Measurements from ENCODE around the gene KCND1. TPM values are rescaled to one million over a fixed set of nuclear protein-coding genes. Genes with fewer than 3 reads are reported as not detected.

Gene KCND1
- polyA plus RNA-seq, 3 donors: 4.9 TPM; not detected in 2

DNA sequence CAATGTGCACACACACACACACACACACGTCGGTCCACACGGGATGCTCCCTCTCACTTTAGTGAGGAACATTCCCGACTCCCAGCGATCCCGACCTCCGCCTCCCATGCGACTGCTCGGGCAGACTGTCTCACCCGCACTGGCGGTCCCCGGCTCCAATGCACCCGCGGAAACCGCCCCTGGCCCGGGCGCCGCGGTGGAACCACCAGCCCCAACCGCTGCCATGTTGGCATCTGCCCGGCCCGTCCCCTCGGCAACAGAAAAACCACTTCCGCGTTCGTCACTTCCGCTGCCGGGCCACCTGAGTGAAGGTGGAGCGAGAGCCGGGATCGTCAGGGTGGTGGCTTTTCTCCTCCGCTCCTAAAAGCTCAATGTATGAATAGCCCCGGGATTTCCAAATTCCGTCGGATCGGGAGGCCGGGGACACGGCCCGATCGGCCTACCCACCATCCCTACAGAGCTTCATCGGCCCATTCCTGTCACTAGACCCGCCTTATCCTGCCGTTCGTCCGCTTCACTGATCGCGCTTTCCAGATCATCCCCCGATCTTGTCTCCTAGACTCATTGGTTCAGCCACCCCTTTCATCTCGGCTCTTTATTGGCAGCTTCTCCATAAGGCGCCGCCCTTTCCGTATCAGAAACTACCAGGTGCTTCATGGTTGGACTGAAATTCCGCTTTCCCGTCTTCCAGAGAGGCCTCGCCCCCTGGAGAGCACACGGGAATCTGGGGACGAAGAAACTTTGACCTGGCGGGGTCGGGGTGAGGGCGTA is 60.0 kb downstream of the KCND1 start, which contains the start of gene SLC35A2:
TSS of gene SLC35A2 (minus strand) at position 235 of the 771 bp plus-strand sequence. CDS start at position 225, 10 bp downstream.
- Mint-ChIP-seq H3K9me3 (peaks cover 0 to 5% (median 1%) of the 10 kb centered on the region in 7 donors), H3K27me3 (ENCODE audit: low read depth in 3 of 3) (peaks cover 0 to 13% (median 0%) of the 10 kb centered on the region in 3 donors), H3K36me3 (peaks cover 21 to 28% of the 10 kb centered on the region in 2 donors), H3K4me3 (peak within 1 kb of the TSS; percentile 89 to 93), H3K27ac (peak within 1 kb of the TSS; percentile 89 to 97 (median 93)), H3K4me1 (peaks cover 17% of the 10 kb centered on the region)
- Histone ChIP-seq H3K9ac (ENCODE audit: insufficient read depth, low read length, poor library complexity, severe bottlenecking) (peak within 1 kb of the TSS; percentile 66), H3K9me3 (replicated peaks in 1 of 2; ENCODE audit: control insufficient read depth in 1 of 2, insufficient read depth in 1 of 2, low read length in 2 of 2) (no peaks in the 10 kb centered on the region), H3K4me2 (replicated peaks; ENCODE audit: extremely low read depth, low read length, poor library complexity, severe bottlenecking) (peak within 1 kb of the TSS; percentile 80), H3K4me1 (ENCODE audit: control insufficient read depth in 1 of 2, insufficient read depth in 2 of 2, low read length in 2 of 2) (peaks cover 15 to 17% of the 10 kb centered on the region in 2 donors), H4K20me1 (ENCODE audit: insufficient read depth, low read length) (no peaks in the 10 kb centered on the region), H3K27me3 (ENCODE audit: control insufficient read depth in 2 of 2, insufficient read depth in 2 of 2, low read length in 2 of 2) (no peaks in the 10 kb centered on the region), H3K4me3 (replicated peaks in 1 of 3; ENCODE audit: low read depth in 2 of 3, low read length in 3 of 3) (peak within 1 kb of the TSS; percentile 77 to 90 (median 86)), H2AFZ (ENCODE audit: insufficient read depth, low read depth, low read length, poor library complexity, severe bottlenecking) (peak within 1 kb of the TSS; percentile 64), H3K36me3 (replicated peaks in 1 of 2; ENCODE audit: control insufficient read depth in 1 of 2, insufficient read depth in 2 of 2, low read length in 2 of 2) (peaks cover 7 to 32% of the 10 kb centered on the region in 2 donors), H3K27ac (ENCODE audit: low read depth in 1 of 2, low read length in 2 of 2) (peak within 1 kb of the TSS; percentile 74 to 83), H3K79me2 (ENCODE audit: insufficient read depth, low read length) (peaks cover 19% of the 10 kb centered on the region)
- WGBS (ENCODE audit: insufficient coverage): 2% methylated on average over 35 of the region's 60 CpGs
- DNase-seq: peak; percentile 60 to 71 (median 62)
- TF ChIP-seq, protein P1, sequence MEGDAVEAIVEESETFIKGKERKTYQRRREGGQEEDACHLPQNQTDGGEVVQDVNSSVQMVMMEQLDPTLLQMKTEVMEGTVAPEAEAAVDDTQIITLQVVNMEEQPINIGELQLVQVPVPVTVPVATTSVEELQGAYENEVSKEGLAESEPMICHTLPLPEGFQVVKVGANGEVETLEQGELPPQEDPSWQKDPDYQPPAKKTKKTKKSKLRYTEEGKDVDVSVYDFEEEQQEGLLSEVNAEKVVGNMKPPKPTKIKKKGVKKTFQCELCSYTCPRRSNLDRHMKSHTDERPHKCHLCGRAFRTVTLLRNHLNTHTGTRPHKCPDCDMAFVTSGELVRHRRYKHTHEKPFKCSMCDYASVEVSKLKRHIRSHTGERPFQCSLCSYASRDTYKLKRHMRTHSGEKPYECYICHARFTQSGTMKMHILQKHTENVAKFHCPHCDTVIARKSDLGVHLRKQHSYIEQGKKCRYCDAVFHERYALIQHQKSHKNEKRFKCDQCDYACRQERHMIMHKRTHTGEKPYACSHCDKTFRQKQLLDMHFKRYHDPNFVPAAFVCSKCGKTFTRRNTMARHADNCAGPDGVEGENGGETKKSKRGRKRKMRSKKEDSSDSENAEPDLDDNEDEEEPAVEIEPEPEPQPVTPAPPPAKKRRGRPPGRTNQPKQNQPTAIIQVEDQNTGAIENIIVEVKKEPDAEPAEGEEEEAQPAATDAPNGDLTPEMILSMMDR (IDR thresholded peaks at IDR 0.05): no peak
- intact Hi-C loops (cut with micrococcal nuclease): loop anchor here (10.0 kb wide), 2 partner anchors 133 to 227 kb away; partner anchors contain the start of genes TFE3 (in 1 of the 2) and WAS (in 1 of the 2)

Small RNA genes within 50 kb of the gene (small RNA-seq; reads per million reads assigned to genes)
- gene RNU6-722P (ENCODE audit: insufficient read length, low read depth): not detected

Other genes with a start within 250 kb of the KCND1 start
- gene GLOD5, start 210.1 kb downstream of the KCND1 start, polyA plus RNA-seq: not detected
- not detected for gene GATA1, start 185.3 kb downstream of the KCND1 start, polyA plus RNA-seq
- gene HDAC6, start 169.8 kb downstream of the KCND1 start, polyA plus RNA-seq: 10 to 100 TPM; 12.7 to 67.0 (median 19.7) TPM
- gene ERAS, start 145.3 kb downstream of the KCND1 start, polyA plus RNA-seq: under 1 TPM in 1 of 3 donors, not detected in 2; 0.13 TPM
- gene PCSK1N, start 136.2 kb downstream of the KCND1 start, polyA plus RNA-seq: not detected
- 10 to 100 TPM; 52.2 to 86.9 (median 86.8) TPM for gene TIMM17B, start 74.1 kb downstream of the KCND1 start, polyA plus RNA-seq
- 100 to 1,000 TPM in 1 of 3 donors, 10 to 100 TPM in 2; 71.7 to 129 (median 78.3) TPM for gene PQBP1, start 73.9 kb downstream of the KCND1 start, polyA plus RNA-seq
- gene SLC35A2, start 60.2 kb downstream of the KCND1 start, polyA plus RNA-seq: 10 to 100 TPM; 14.3 to 21.6 (median 18.4) TPM
- gene PIM2, start 52.8 kb downstream of the KCND1 start, polyA plus RNA-seq: 10 to 100 TPM in 1 of 3 donors, 1 to 10 TPM in 2; 6.7 to 39.4 (median 9.9) TPM
- gene OTUD5, start 14.2 kb downstream of the KCND1 start, polyA plus RNA-seq: 10 to 100 TPM in 2 of 3 donors, 1 to 10 TPM in 1; 8.4 to 75.0 (median 12.4) TPM
- 100 to 1,000 TPM in 1 of 3 donors, 10 to 100 TPM in 1, 1 to 10 TPM in 1; 3.8 to 103 (median 10.7) TPM for gene GRIPAP1, start 30.4 kb upstream of the KCND1 start, polyA plus RNA-seq
- gene TFE3, start 71.5 kb upstream of the KCND1 start, polyA plus RNA-seq: 10 to 100 TPM; 12.8 to 41.2 (median 22.0) TPM
- under 1 TPM in 2 of 3 donors, not detected in 1; 0.11 to 0.89 TPM for gene CCDC120, start 87.2 kb upstream of the KCND1 start, polyA plus RNA-seq
- gene PRAF2, start 102.2 kb upstream of the KCND1 start, polyA plus RNA-seq: 1 to 10 TPM; 4.1 to 7.9 (median 5.5) TPM
- gene WDR45, start 108.0 kb upstream of the KCND1 start, polyA plus RNA-seq: 100 to 1,000 TPM in 1 of 3 donors, 10 to 100 TPM in 2; 83.1 to 207 (median 83.8) TPM
- 10 to 100 TPM; 14.3 to 23.1 (median 18.1) TPM for gene GPKOW, start 151.9 kb upstream of the KCND1 start, polyA plus RNA-seq
- gene MAGIX, start 190.9 kb upstream of the KCND1 start, polyA plus RNA-seq: 1 to 10 TPM; 1.1 to 2.0 (median 1.5) TPM
- gene PLP2, start 200.1 kb upstream of the KCND1 start, polyA plus RNA-seq: 100 to 1,000 TPM; 280 to 374 (median 330) TPM
- 10 to 100 TPM in 1 of 3 donors, 1 to 10 TPM in 2; 4.4 to 22.3 (median 5.4) TPM for gene PRICKLE3, start 214.5 kb upstream of the KCND1 start, polyA plus RNA-seq
- under 1 TPM; 0.27 to 0.69 (median 0.68) TPM for gene SYP, start 228.3 kb upstream of the KCND1 start, polyA plus RNA-seq